GM12878 (cell line): ENCODE measurements around the gene FCAMR. TPM values are rescaled to one million over a fixed set of nuclear protein-coding genes. Genes with fewer than 3 reads are reported as not detected.
A peak's percentile ranks its signal among the peaks of the same experiment; 100 is the strongest.

Experiments used
- CREM ChIP-seq: IDR thresholded peaks from 2 replicates; pipeline ENCODE4 v1.6.1; 2014; ENCODE audit warnings: antibody characterized with exemption, low read depth
- CTCF ChIP-seq, 3 experiments: IDR thresholded peaks in 2 of 3; conservative IDR thresholded peaks in 1 of 3; 2 replicates each; pipeline ENCODE4 v1.5.1; 2011; ENCODE audit warnings: low read depth in 3 of 3, low read length in 3 of 3, mild to moderate bottlenecking in 3 of 3, control low read depth in 2 of 3, moderate library complexity in 2 of 3, inconsistent platforms in 1 of 3, mixed read lengths in 1 of 3; ENCODE audit not compliant: control insufficient read depth in 2 of 3, insufficient read depth in 1 of 3; ENCODE audit errors: extremely low read depth in 1 of 3
- ETV6 ChIP-seq, 2 experiments: fragments of 450-650 bp in 1 of 2; IDR thresholded peaks in 1 of 2; conservative IDR thresholded peaks in 1 of 2; 2 replicates each; pipeline ENCODE4 v1.6.1; 2014; ENCODE audit warnings: antibody characterized with exemption in 1 of 2, borderline replicate concordance in 1 of 2, low read depth in 1 of 2, mild to moderate bottlenecking in 1 of 2, moderate library complexity in 1 of 2
- GATAD2B ChIP-seq: fragments of 450-650 bp; conservative IDR thresholded peaks from 2 replicates; pipeline ENCODE4 v1.6.1; 2017; ENCODE audit warnings: low read depth, mild to moderate bottlenecking, moderate library complexity
- HDAC6 ChIP-seq: fragments of 200-600 bp; sonication (generic); IDR thresholded peaks from one replicate; pipeline ENCODE4 v1.8.0; 2017; ENCODE audit warnings: antibody characterized with exemption; ENCODE audit not compliant: unreplicated experiment
- IKZF2 ChIP-seq, 2 experiments: fragments of 450-650 bp; IDR thresholded peaks; 2 replicates each; pipeline ENCODE4 v1.6.1; 2017; ENCODE audit warnings: mild to moderate bottlenecking in 2 of 2, moderate library complexity in 2 of 2
- MXI1 ChIP-seq: fragments of 150-350 bp; IDR thresholded peaks from 2 replicates; pipeline ENCODE4 v1.6.1; 2011; ENCODE audit warnings: low read depth, mild to moderate bottlenecking, inconsistent platforms, low read length, improper control_type of control experiment
- MYB ChIP-seq: fragments of 150-350 bp; IDR thresholded peaks from 2 replicates; pipeline ENCODE4 v1.6.1; 2014; ENCODE audit warnings: mild to moderate bottlenecking, low read depth, low read length, borderline replicate concordance
- MYC ChIP-seq: IDR thresholded peaks from 2 replicates; pipeline ENCODE4 v1.6.1; 2011; ENCODE audit warnings: mild to moderate bottlenecking, low read length, moderate library complexity, inconsistent platforms; ENCODE audit not compliant: insufficient read depth, insufficient replicate concordance, insufficient read length, severe bottlenecking
- NBN ChIP-seq: fragments of 450-650 bp; IDR thresholded peaks from 2 replicates; pipeline ENCODE4 v1.6.1; 2016
- NFIC ChIP-seq: IDR thresholded peaks from 2 replicates; pipeline ENCODE4 v1.6.1; 2012; ENCODE audit warnings: low read depth, mild to moderate bottlenecking, inconsistent platforms, low read length, moderate library complexity
- NKRF ChIP-seq: fragments of 450-650 bp; conservative IDR thresholded peaks from 2 replicates; pipeline ENCODE4 v1.6.1; 2017; ENCODE audit warnings: mild to moderate bottlenecking, moderate library complexity
- POLR2AphosphoS5 ChIP-seq: IDR thresholded peaks from 2 replicates; pipeline ENCODE4 v1.6.1; 2011; ENCODE audit warnings: mild to moderate bottlenecking, low read length, inconsistent platforms
- SIN3A ChIP-seq: IDR thresholded peaks from 2 replicates; pipeline ENCODE4 v1.6.1; 2012; ENCODE audit warnings: low read depth, low read length, improper control_type of control experiment
- SMARCA5 ChIP-seq: fragments of 450-650 bp; IDR thresholded peaks from 2 replicates; pipeline ENCODE4 v1.6.1; 2017; ENCODE audit warnings: mild to moderate bottlenecking
- SP1 ChIP-seq: IDR thresholded peaks from one replicate; pipeline ENCODE4 v1.6.1; 2011; ENCODE audit warnings: low read depth, low read length
- SPI1 ChIP-seq: IDR thresholded peaks from 2 replicates; pipeline ENCODE4 v1.6.1; 2011; ENCODE audit warnings: low read depth, mild to moderate bottlenecking, low read length, moderate library complexity, borderline replicate concordance; ENCODE audit not compliant: insufficient read depth
- TAF1 ChIP-seq: IDR thresholded peaks from 2 replicates; pipeline ENCODE4 v1.6.1; 2011; ENCODE audit warnings: mild to moderate bottlenecking, low read depth, low read length, borderline replicate concordance
- TBL1XR1 ChIP-seq: IDR thresholded peaks from 2 replicates; pipeline ENCODE4 v1.6.1; 2012; ENCODE audit warnings: low read depth, low read length, improper control_type of control experiment
- ZBED1 ChIP-seq: IDR thresholded peaks from 2 replicates; pipeline ENCODE4 v1.6.1; 2016; ENCODE audit warnings: borderline replicate concordance
- polyA plus RNA-seq, 11 experiments: library from polyadenylated mRNA; depleted of rRNA in 4 of 11; unstranded in 6 of 11; stranded (reverse) in 5 of 11; fragments of >200 nt; fragmentation: Nextera tagmentation in 4 of 11; fragmentation: Illumina TruSeq in 1 of 11; extraction: Ambion mirVana in 4 of 11; extraction: Trizol in 1 of 11; gene quantifications; 1 replicate in 1 of 11; 2 replicates in 10 of 11; pipeline versions ENCODE4 v1.2.1 to v1.2.3, GENCODE V29; 2011 to 2016; ENCODE audit warnings: inconsistent platforms in 2 of 11, missing spikeins in 2 of 11, low read depth in 1 of 11
- total RNA-seq, 4 experiments: library from RNA; depleted of rRNA in 3 of 4; stranded (reverse); fragments of >200 nt in 3 of 4; fragmentation: Illumina TruSeq in 1 of 4; extraction: Trizol in 1 of 4; gene quantifications; 2 replicates each; pipeline versions ENCODE4 v1.2.1 to v1.2.3, GENCODE V29; 2013 to 2021
- TF ChIP-seq, protein P1 (sequence below): fragments of 450-650 bp; IDR thresholded peaks from 2 replicates; pipeline ENCODE4 v1.6.1; 2018; ENCODE audit warnings: mild to moderate bottlenecking, low read depth, moderate library complexity; ENCODE audit not compliant: partially characterized antibody
- TF ChIP-seq, protein P2 (sequence below): IDR thresholded peaks from 2 replicates; pipeline ENCODE4 v1.6.1; 2011; ENCODE audit warnings: borderline replicate concordance, low read depth, mild to moderate bottlenecking, moderate library complexity, low read length; ENCODE audit not compliant: insufficient read depth, poor library complexity, severe bottlenecking

The FCAMR gene
- total and polyA plus RNA-seq, 10 of the 15 experiments (the other 5 are each of a cell fraction or from before 2014, with no cell fraction given): 0.04 to 0.15 (median 0.06) TPM; not detected in 3

GRCh38 chr1:206921772-206922265, 48.4 kb downstream of the FCAMR start, which contains the start of gene FCMR (continued):
- peak in 1 of 2 experiments; percentile 81; a peak in 2 of 4 replicates for TF ChIP-seq ETV6 (conservative IDR thresholded peaks at IDR 0.05 in 1 of 2, IDR thresholded peaks at IDR 0.05 in 1 of 2; ENCODE audit: borderline replicate concordance in 1 of 2, low read depth in 1 of 2)
- 0 out of 2 replicates have a peak, but pooled peaks have one; percentile 10 for TF ChIP-seq SMARCA5
- TF ChIP-seq POLR2AphosphoS5: peak; percentile 92
- TF ChIP-seq MYC: no peak
- TF ChIP-seq MYB: no peak
- TF ChIP-seq CREM: peak; percentile 63; the same call in 1 of the 2 replicates
- TF ChIP-seq CTCF (IDR thresholded peaks at IDR 0.05 in 2 of 3, conservative IDR thresholded peaks at IDR 0.05 in 1 of 3; ENCODE audit: control insufficient read depth in 2 of 3, extremely low read depth in 1 of 3, insufficient read depth in 1 of 3, low read depth in 3 of 3, low read length in 3 of 3): no peak
- peak; percentile 42 for TF ChIP-seq SP1
- peak; percentile 55; the same call in 1 of the 2 replicates for TF ChIP-seq TBL1XR1
- peak; percentile 70; the same call in 1 of the 2 replicates for TF ChIP-seq GATAD2B
- TF ChIP-seq HDAC6: no peak
- TF ChIP-seq NFIC: no peak
- no peak for TF ChIP-seq SIN3A
- peak; percentile 73; the same call in 1 of the 2 replicates for TF ChIP-seq TAF1
- TF ChIP-seq ZBED1: peak; percentile 79; the same call in 1 of the 2 replicates
- TF ChIP-seq, protein P1, sequence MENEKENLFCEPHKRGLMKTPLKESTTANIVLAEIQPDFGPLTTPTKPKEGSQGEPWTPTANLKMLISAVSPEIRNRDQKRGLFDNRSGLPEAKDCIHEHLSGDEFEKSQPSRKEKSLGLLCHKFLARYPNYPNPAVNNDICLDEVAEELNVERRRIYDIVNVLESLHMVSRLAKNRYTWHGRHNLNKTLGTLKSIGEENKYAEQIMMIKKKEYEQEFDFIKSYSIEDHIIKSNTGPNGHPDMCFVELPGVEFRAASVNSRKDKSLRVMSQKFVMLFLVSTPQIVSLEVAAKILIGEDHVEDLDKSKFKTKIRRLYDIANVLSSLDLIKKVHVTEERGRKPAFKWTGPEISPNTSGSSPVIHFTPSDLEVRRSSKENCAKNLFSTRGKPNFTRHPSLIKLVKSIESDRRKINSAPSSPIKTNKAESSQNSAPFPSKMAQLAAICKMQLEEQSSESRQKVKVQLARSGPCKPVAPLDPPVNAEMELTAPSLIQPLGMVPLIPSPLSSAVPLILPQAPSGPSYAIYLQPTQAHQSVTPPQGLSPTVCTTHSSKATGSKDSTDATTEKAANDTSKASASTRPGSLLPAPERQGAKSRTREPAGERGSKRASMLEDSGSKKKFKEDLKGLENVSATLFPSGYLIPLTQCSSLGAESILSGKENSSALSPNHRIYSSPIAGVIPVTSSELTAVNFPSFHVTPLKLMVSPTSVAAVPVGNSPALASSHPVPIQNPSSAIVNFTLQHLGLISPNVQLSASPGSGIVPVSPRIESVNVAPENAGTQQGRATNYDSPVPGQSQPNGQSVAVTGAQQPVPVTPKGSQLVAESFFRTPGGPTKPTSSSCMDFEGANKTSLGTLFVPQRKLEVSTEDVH: peak; percentile 70
- peak; percentile 78 for TF ChIP-seq NBN
- TF ChIP-seq MXI1: 0 out of 2 replicates have a peak, but pooled peaks have one; percentile 41
- TF ChIP-seq IKZF2 (IDR thresholded peaks at IDR 0.05): peak; percentile 77 to 83
- TF ChIP-seq, protein P2, sequence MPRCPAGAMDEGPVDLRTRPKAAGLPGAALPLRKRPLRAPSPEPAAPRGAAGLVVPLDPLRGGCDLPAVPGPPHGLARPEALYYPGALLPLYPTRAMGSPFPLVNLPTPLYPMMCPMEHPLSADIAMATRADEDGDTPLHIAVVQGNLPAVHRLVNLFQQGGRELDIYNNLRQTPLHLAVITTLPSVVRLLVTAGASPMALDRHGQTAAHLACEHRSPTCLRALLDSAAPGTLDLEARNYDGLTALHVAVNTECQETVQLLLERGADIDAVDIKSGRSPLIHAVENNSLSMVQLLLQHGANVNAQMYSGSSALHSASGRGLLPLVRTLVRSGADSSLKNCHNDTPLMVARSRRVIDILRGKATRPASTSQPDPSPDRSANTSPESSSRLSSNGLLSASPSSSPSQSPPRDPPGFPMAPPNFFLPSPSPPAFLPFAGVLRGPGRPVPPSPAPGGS: no peak
- 0 out of 2 replicates have a peak, but pooled peaks have one; percentile 33 for TF ChIP-seq NKRF
- peak; percentile 62; the same call in 1 of the 2 replicates for TF ChIP-seq SPI1
